HG02759 (cell line): Measurements from ENCODE around the gene NOB1.
"Not testable (repeated sequence)": the region's sequence is repeated elsewhere in the genome, so short reads cannot be mapped to it uniquely, and the experiment has no call there.

ENCODE experiments used
- ATAC-seq: cut with Tn5 transposase; IDR thresholded peaks from one replicate; pipeline ENCODE4 v1.9.1; 2021; ENCODE audit warnings: mild to moderate bottlenecking, moderate library complexity; ENCODE audit not compliant: unreplicated experiment

NOB1 gene

DNA sequence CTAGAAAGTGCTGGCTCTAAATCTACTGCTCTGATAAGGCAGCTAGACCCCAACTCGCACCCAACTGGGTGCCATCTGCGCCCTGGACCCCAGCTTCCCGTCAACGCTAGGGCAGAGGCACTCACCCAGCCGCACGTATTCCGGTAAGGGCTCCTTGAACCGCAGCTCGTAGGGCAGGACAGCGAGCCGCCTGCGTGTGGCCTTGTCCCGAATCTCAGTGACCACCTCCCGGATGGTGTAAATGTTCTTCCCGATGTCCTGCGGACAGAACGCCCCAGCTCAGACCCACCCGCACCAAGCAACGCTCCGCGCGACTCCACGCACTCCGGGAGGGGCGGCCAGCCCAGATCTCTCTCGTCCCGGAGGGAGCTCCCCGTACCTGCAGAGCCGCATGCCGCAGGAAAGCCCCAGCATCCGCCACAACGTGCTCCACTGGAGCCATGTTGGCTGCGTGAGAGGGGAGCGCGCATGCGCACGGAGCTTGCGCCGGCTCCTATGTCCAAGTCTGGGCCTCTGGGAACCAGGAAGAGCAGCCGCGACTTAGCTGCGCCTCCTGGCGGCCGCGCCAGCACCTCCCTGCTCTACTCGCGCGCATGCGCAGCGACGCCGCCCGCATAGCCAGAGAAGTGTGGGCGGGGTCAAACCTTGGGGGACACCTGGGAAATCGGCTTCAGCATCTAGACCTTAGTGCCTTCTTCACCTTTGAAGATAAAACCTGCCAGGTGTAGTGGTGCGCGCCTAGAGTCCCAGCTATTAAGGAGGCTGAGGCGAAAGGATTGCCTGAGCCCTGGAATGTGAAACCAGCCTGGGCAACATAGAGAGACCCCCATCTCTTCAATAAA, at the start of gene NOB1:
Gene NOB1, minus strand, starts transcription at position 458 of the 842 bp plus-strand sequence. Its CDS starts 16 bp downstream, at position 442.
- ATAC-seq, result peak; percentile 98

DNA sequence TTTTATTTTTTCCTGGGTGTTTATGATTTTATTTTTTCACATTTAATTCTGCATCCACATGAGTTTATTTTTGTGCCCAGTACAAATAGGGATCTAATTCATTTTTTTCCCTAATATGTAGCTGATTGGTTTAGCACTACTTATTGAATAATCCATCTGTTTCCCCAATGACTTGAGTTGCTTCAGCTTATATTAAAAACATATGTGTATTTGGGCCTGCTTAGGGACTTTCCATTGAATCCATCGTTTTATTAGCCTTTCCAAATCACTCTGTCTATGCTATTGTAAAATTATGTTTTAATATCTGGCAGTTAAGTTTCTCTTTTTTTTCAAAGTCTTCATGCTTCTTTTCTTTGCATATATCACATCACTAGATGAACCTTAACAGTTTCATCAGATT, 49.6 kb upstream of the NOB1 start:
- no peak for ATAC-seq

DNA sequence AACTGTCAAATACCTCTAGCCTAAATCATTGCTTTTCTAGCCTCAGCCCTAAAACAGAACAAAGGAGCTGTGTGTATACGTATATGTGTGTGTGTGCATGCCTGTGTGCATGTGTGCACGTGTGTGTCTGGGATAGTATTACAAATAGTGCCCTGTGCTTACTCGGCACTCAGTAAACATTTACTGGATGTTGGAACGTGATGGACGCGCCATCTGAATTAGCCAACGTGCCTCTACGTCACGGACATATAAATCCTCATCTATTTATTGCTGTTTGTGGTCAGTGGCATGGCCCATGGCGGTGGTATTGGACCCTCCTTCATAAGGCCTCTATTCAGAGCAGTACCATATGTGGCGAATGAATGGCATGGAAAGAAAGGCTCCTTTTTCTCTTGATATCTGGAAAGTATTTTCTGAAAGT, 44.9 kb upstream of the NOB1 start:
- no peak for ATAC-seq

DNA sequence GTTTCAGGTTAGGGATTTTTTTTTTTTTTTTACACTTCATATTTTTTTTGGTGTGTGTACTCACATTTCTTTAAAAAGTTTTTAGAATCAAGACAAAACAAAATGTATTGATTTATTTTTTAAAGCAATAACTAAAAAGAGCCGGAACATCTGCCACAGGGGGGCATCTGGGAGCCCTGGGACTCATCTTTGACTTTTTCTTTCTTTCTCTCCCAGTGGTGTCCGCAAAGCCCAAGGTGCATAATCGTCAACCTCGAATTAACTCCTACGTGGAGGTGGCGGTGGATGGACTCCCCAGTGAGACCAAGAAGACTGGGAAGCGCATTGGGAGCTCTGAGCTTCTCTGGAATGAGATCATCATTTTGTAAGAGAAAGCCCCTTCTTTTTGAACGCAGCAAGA, 43.7 kb upstream of the NOB1 start:
- no peak for ATAC-seq

DNA sequence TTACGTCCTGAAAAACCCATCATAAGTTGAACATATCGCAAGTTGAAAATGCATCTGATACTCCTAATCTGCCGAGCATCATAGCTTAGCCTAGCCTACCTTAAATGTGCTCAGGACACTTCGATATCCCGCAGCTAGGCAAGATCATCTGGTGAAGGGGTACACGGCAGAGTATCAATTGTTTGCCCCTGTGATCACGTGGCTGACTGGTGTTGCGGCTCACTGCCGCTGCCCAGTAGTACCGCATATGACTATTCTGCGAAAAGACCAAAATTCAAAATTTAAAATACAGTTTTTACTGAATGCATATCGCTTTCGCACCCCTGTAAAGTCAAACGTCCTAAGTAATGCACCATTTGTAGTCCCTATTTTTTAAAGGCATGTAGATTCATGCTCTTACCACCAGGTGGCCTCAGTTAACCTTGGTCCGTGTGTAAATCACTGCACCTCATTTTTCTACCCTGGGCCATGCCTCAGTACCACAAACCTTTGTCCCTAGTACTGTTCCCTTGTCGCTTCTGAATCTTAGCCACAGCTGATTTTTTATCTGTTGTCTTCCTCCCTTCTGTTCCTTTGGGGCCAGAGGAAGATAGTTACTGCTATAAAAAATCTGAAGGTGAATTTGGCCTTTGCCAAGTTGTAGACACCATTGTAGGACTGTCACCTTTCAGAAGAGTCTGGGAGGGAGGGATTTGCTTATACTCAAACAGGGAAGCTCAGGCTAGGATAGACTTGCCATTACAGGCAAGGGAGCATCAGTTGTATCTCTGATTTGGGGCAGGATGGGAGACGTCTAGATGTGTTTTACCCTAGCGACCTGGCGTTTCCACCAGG, 41.8 kb upstream of the NOB1 start:
- no peak for ATAC-seq

DNA sequence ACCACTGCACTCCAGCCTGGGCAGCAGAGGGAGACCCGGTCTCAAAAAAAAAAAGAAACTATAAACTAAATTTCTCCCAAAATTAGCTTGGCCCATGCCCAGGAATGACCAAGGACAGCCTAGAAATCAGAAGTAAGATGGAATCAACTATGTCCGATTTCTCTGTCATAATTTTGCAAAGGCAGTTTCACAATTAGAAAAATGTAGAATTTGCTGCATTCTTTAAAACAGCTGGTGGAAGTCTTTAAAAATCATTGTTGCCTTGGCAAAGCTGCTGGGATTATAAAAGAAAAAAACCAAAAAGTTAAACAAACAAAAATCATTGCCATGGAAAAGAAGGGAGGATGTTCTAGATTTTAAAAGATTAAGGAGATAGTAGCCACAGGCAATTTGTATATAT, 39.8 kb upstream of the NOB1 start:
- ATAC-seq, result no peak

DNA sequence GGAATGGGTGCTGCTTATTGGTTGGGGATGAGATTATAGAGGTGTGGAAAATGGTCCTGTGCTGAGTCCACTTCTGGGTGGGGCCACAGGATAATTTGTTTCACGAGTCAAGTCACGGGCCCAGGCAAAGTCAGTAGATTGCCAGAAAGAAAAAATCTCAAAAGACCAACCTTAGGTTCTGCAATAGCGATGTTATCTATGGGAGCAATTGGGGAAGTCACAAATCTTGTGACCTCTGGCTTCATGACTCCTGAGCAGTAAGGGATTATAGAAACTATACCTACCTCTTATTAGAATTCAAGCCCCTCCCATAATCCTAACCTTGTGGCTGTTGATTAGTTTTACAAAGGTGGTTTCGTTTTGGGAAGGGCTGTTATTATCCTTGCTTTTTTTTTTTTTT, 38.8 kb upstream of the NOB1 start:
- ATAC-seq, result no peak

DNA sequence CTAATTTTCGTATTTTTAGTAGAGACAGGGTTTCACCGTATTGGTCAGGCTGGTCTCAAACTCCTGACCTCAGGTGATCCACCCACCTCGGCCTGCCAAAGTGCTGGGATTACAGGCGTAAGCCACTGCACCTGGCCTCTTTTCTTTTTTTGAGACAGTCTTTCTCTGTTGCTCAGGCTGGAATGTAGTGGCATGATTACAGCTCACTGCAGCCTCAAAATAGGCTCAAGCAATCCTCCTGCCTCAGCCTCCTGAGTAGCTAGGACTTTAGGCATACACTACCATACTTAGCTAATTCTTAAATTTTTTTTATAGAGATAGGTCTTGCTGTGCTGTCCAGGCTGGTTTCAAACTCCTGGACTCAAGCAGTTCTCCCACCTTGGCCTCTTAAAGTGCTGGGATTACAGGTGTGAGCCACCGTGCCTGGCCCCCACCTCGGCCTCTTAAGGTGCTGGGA, 36.7 kb upstream of the NOB1 start:
- ATAC-seq, result not testable (repeated sequence)

DNA sequence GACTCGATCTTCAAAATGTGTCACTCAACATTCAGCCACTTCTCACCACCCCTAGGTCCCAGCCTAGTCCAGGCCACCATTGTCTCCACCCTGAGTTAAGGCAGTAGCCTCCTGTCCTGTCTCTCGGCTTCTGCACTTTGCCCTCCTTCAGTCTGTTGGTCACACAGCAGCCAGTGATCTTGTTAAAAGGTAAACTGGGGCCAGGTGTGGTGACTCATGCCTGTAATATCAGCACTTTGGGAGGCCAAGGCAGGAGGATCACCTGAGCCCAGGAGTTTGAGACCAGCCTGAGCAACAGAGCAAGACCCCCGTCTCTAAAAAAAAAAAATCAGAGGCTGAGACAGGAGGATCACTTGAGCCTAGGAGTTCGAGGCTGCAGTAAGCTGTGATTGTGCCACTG, 33.2 kb upstream of the NOB1 start:
- ATAC-seq, result no peak

DNA sequence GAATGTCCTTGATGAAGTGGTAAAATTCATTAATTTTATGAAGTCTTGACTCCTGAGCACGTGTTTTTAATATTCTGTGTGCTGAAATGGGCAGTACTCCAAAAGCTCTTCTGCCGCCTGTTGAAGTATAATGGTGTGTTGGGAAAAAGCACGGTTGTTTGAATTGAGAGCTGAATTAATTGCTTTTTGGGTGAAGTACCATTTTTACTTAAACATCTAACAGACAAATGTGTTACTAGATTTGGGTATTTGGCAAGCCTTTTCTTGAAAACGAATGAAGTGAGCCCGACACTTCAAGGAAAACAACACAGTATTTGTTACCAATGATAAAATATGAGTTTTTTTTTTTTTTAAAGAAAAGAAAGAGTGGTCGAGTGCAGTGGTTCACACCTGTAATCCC, 29.9 kb upstream of the NOB1 start:
- no peak for ATAC-seq

DNA sequence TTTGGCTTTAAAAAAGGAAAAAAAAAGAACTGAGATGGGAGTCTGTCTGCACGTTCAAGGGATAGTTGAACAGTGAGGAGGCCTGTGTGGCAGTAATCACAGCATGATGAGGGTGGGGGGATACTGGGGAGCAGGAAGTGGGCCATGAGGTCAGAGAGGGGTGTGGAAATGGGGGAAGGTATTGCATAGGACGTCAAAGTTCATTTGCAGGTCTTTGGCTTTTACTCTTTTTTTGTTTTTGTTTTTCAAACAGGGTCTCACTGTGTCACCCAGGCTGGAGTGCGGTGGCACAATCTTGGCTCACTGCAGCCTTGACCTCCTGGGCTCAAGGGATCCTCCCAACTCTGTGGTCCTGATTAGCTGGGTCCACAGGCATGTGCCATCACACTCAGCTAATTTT, 26.4 kb upstream of the NOB1 start:
- no peak for ATAC-seq

DNA sequence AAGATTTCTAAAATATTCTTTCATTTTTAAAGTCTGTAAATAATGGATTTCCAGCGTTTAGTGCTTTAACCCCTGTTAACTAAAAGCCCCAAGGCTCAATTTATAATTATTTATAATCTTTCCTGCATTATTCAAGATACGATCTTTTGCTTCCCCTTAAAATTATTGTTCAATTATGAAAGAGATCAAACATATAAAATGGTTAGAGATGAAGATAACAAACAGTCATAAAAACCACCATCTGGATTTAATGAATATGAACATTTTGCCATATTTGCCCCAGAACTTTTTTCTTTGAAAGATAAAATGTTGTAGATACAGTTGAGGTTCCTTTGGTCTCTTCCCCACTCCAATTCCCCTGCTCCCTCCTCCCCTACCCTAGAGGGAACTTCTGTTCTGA, 25.0 kb upstream of the NOB1 start:
- no peak for ATAC-seq

DNA sequence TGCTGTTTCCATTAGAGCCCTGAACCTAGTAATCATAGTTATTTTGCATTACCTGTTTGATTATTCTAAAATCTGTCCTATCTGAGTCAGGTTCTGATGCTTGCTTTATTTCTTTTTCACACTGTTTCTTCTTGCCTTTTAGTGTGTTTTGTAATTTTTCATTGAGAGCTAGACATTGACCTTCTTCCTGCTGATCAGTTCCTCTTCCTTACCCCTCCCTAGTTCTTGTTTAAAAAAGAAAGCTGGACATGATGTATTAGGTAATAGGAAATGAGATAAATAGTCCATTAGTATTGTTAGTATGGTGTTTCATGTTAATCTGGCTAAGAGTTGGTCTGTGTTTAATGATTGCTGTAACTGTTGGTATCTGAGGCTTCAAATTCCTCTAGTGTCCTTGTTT, 20.8 kb upstream of the NOB1 start:
- ATAC-seq, result no peak

DNA sequence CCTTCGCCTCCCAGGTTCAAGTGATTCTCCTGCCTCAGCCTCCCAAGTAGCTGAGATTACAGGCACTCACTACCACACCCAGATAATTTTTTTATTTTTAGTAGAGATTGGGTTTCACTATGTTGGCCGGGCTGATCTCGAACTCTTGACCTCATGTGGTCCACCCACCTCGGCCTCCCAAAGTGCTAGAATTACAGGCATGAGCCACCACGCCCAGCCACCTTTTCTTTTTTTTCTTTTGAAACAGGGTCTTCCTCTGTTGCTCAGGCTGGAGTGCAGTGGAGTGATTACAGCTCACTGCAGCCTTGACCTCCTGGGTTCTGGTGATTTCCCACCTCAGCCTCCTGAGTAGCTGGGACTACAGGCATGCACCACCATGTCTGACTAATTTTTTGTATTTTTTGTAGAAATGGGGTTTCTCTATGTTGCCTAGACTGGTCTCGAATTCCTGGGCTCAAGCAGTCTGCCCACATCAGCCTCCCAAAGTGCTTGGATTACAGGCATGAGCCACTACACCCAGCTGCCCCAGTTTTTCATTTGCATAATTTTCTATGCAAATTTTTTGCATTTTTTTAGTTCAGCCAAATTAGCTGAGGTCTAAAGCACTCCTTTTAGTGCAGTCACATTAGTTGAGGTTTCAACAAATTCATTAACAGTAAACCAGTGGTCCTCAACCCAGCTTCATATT, 18.7 kb upstream of the NOB1 start:
- peak; percentile 79 for ATAC-seq

DNA sequence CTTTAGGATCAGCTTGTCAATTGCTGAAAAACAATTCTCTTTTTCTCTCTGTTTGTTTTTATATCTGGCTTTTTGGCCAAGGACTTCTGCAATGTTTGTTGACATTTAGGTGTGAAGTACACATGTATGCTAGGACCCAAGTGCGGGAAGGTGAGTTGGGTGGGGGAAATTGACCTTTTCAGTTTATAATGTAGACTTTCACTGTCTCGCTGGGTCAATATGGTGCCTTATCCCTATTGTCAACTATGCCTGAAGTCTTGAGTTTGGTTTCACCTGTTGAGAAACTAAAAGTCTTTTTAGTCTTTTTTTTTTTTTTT, 16.9 kb upstream of the NOB1 start:
- no peak for ATAC-seq

DNA sequence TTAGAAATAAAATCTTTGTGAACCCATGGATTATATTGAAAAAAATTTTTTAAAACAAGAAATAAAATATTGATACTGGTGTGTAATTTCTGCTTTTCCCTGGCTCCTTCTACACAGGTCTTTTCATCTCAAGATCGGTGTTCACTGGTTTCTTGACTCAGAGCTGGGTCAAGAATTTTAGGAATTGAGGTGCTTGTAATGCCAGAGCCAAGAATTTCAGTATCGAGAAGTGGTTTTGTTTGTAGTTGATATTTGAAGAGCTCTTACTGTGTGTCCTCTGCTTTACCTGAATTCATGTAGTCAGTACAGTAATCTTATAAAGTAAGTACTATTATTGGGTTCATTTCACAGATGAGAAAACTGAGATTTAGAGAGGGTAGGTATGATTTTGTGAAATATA, 14.7 kb upstream of the NOB1 start:
- no peak for ATAC-seq

DNA sequence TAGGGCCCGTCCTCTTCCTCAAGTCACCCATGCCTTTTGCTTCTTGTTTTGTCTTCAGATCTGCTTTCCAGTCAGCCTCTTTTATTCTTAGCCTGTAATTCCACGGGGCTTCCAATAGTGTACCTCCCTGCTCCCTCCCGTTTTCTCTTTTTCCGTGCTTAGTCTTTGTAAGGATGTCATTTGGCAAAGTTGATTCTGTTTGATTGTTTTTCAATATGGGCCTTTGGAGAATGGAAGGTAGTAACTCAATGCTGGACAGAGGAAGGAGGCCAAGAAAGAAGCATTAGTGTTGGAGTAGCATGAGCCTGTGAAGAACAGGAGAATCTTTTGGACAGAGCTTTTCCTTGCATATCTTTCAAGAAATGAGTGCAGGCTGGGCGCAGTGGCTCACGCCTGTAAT, 13.9 kb upstream of the NOB1 start:
- ATAC-seq, result no peak

DNA sequence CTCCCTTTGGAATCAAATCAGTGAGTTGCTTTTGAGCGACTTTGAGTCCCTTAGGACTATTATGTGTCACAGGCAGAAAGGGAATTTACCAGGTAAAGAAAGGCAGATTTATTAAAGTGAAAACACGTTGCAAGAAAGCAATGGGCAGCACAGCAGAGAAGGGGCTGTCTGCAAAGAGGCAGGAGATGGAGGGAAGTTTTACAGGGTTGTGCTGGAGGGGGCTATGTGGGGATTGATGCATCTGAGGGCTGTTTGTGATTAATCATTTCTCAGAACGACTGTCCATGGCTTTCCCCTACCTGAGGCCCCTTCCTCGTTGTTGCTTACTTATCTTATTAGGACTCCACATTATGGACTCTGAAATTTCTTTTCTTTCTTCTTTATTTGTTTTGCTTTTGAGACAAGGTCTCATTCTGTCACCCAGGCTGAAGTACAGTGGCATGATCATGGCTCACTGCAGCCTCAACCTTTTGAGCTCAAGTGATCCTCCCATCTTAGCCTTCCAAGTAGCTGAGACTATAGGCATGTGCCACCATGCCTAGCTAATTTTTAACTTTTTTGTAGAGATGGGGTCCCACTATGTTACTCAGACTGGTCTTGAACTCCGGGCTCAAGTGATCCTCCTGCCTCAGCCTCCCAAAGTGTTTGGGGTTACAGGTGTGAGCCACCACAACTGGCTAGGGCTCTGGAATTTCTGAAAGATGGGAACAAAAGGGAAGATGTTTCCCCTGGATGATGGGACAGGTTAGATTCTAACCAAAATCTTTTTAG, 12.9 kb upstream of the NOB1 start:
- ATAC-seq, result no peak

DNA sequence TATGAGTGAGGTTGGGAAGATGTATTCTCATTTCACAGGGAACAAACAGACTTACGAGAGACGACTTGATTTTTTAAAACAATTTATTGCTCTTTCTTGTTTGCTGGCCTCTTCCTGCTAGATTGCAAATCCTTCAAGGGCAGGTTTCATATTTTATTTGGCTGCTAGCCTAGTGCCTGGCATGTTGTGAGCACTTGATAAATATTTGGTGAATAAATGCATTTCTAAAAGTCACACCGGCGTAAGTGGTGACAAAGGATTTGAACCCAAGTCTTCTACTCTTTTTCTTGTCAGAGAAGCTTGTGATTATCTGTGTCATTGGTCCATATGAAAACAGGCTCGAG, 8.8 kb upstream of the NOB1 start:
- ATAC-seq, result no peak

DNA sequence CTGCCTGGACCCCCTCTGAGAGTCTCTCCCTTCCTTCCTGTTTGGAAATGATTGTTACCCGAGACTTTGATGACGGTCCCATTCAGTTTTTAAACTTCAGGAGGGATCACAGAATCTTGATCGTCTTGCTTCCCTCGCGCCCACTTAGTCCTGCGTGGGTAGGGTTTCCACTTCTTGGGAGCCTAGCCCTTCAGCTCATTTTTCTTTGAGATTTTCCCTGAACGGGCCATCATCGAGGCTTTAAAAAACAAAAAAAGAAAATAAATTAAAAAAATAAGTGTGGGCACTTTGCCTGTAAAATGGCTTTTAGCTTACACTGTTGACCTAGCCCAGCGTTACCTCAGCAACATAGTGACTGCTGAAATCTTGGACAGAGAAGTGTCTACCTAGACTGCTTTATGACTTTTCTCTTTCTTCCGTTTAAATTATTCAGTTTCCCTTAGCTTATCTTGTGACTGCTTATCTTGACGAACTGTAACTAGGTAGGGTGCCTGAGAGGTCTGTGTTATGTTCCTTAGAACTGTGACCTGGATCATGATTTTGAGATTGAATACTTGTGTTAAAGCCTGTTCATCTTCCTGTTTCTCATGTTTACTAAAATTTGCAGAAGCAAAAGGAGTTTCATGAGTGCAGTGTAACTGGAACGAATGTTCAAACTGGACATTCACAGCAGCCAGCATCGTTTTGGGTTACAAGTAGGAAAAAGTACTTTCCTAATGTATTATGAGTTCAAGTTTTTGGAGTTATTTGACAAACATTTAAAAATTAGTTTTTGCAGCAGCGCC, 8.3 kb upstream of the NOB1 start:
- peak; percentile 4 for ATAC-seq
